Rectal smooth muscle tissue (tissue), 1 donor: ENCODE measurements around the gene GLI3.

ENCODE experiments used
- H3K27ac ChIP-seq: one replicate; pipeline ENCODE4 v1.7.0; 2013; ENCODE audit warnings: low read depth, low read length, inconsistent platforms
- H3K27me3 ChIP-seq: one replicate; pipeline ENCODE4 v1.7.0; 2013; ENCODE audit warnings: low read length; ENCODE audit not compliant: control insufficient read depth, insufficient read depth
- H3K36me3 ChIP-seq: one replicate; pipeline ENCODE4 v1.7.0; 2013; ENCODE audit warnings: low read length; ENCODE audit not compliant: control insufficient read depth, insufficient read depth
- H3K4me1 ChIP-seq: one replicate; pipeline ENCODE4 v1.7.0; 2013; ENCODE audit warnings: low read length; ENCODE audit not compliant: control insufficient read depth, insufficient read depth
- H3K4me3 ChIP-seq: one replicate; pipeline ENCODE4 v1.7.0; 2013; ENCODE audit warnings: low read length
- H3K9ac ChIP-seq: one replicate; pipeline ENCODE4 v1.7.0; 2013; ENCODE audit warnings: low read length

Gene GLI3

GRCh38 chr7:42233695-42234331, 3.2 kb downstream of the GLI3 start:
- peak overlapping the region; percentile 27 for H3K4me3 ChIP-seq

DNA sequence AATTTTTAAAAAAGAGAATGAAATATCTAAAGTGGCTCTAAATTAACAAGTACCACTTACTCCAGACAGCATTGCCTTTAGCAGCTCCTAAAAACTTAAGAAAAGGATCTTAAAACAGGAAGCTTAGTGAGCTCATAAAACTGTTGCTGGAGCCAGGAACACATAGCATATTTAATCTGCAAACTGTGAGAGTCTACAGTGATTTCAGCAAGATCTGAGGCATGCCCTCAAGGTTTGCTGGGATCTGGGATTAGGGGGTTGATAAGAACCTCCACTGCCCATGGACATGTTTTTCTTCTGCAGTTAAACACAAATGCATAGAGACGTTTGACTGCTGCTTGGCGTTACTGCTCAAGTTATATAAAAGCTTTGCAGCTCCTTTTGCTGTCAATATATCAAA, 3.8 kb downstream of the GLI3 start:
- H3K4me1 ChIP-seq: peaks cover 34% of the 10 kb centered on the region
- H3K27ac ChIP-seq: no peak overlapping the region
- H3K36me3 ChIP-seq: no peaks in the 10 kb centered on the region
- no peak overlapping the region for H3K4me3 ChIP-seq
- no peaks in the 10 kb centered on the region for H3K27me3 ChIP-seq
- no peak overlapping the region for H3K9ac ChIP-seq

More at GRCh38 chr7:42233695-42234331, 3.2 kb downstream of the GLI3 start:
- Histone ChIP-seq H3K27ac (peak overlapping the region; percentile 40), H3K36me3 (no peaks in the 10 kb centered on the region), H3K27me3 (no peaks in the 10 kb centered on the region), H3K9ac (no peak overlapping the region), H3K4me1 (peaks cover 35% of the 10 kb centered on the region)

GRCh38 chr7:42232275-42232674, 4.7 kb downstream of the GLI3 start:
- Histone ChIP-seq H3K27me3 (no peaks in the 10 kb centered on the region), H3K36me3 (no peaks in the 10 kb centered on the region), H3K9ac (no peak overlapping the region), H3K27ac (peak overlapping the region; percentile 19), H3K4me1 (peaks cover 37% of the 10 kb centered on the region), H3K4me3 (no peak overlapping the region)

- Histone ChIP-seq H3K9ac (no peak overlapping the region), H3K4me1 (peaks cover 45% of the 10 kb centered on the region), H3K36me3 (no peaks in the 10 kb centered on the region), H3K27ac (no peak overlapping the region), H3K27me3 (no peaks in the 10 kb centered on the region), H3K4me3 (no peak overlapping the region)
Measured at GRCh38 chr7:42231043-42231787, 5.8 kb downstream of the GLI3 start.

- Histone ChIP-seq H3K4me1 (peaks cover 40% of the 10 kb centered on the region), H3K27me3 (no peaks in the 10 kb centered on the region), H3K36me3 (no peaks in the 10 kb centered on the region), H3K4me3 (peak overlapping the region; percentile 52), H3K27ac (no peak overlapping the region), H3K9ac (no peak overlapping the region)
Measured at GRCh38 chr7:42227936-42228591, 8.9 kb downstream of the GLI3 start.

DNA sequence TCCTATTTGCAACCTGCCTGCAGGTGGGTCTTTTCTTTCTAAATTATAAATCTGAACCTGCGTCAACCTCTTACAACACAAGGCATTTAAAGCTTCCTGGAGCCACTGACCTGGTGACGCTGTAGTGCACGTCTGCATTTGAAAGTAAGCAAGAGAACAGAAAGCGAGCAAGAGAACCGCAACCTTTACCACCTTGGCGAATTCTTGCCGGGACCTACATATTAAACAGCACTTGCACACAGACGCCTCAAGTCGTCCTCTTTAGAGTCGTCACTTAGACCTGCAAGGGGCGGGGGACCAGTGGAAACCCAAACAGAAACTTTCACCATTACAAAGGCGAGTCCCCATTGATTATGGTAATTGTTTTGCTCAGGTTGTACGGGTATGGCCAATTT, 9.5 kb downstream of the GLI3 start:
- Histone ChIP-seq H3K27me3 (no peaks in the 10 kb centered on the region), H3K27ac (peak overlapping the region; percentile 12), H3K4me1 (peaks cover 39% of the 10 kb centered on the region), H3K36me3 (no peaks in the 10 kb centered on the region), H3K9ac (no peak overlapping the region), H3K4me3 (peak overlapping the region; percentile 52)

DNA sequence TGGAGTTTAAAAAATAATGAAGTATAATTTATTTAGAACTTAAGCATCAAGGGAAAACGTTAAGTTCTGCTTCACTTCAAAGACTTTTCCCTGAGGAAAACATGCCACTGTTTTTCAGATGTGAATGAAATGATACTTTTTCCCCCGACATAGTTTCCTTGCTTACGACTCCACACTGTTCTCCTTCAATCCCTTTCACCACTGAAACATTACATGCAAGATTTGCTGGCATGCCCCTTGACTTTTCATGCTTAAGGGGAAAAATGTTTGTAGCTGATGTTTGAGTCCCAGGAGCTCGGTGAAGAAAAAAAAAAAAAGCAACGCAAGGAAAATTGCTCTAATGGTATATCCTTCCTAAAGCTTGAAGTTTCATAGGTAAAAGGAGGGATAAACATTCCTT, 10.0 kb downstream of the GLI3 start:
- H3K27ac ChIP-seq: peak overlapping the region; percentile 12
- H3K4me1 ChIP-seq: peaks cover 34% of the 10 kb centered on the region
- H3K9ac ChIP-seq: no peak overlapping the region
- no peaks in the 10 kb centered on the region for H3K27me3 ChIP-seq
- no peak overlapping the region for H3K4me3 ChIP-seq
- no peaks in the 10 kb centered on the region for H3K36me3 ChIP-seq

DNA sequence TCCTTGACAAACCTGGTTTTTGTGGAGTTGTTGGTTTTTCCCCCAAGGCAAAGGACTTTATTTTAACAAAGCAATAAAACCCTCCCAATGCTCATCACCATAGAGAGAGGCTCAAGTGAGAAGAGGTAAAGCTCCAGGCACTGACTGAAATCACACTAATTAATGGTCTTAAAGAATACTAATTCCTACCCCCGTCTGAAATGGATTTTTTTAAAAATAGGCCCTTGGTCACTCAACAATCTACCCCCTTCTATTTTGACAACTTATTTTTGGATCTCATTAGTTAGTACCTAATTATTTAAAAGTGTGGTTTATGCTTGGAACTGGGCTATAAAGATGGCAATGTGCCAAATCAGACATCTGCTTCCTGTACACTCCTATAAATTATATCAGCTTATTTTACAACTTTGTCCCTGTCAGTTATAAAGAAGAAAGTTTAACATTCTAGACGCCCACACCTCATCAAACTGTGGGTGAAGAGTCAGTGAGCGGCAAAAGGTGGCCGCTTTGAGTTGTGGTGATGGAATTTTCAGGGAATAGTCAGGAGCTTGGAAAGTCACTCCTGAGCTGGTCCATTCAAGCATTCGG, 10.6 kb downstream of the GLI3 start:
- Histone ChIP-seq H3K4me1 (peaks cover 32% of the 10 kb centered on the region), H3K27me3 (no peaks in the 10 kb centered on the region), H3K9ac (no peak overlapping the region), H3K27ac (no peak overlapping the region), H3K4me3 (no peak overlapping the region), H3K36me3 (no peaks in the 10 kb centered on the region)

GRCh38 chr7:42224391-42225003, 12.5 kb downstream of the GLI3 start:
- H3K4me1 ChIP-seq: peaks cover 32% of the 10 kb centered on the region
- H3K4me3 ChIP-seq: no peak overlapping the region

DNA sequence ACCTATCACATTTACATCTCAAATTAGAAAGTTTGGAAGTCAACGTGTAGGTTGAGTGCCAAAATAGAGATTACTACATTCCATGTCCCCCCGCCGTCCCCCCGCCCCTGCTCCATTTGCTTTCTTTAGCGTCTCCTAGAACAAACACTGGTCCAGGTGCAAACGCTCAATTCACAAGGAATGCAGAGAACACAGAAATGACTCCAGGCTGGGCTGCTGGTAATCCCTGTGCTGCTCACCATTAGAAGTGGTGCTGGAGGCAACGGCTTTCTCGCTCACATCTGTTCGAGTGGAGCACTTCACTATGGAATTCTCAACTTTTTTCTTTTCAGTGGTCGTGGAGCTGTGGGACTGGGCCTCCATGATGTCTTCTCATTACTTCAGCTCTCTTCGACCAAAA, 14.1 kb downstream of the GLI3 start:
- H3K4me3 ChIP-seq: no peak overlapping the region
- H3K27me3 ChIP-seq: no peaks in the 10 kb centered on the region
- H3K4me1 ChIP-seq: peaks cover 21% of the 10 kb centered on the region
- no peaks in the 10 kb centered on the region for H3K36me3 ChIP-seq
- H3K9ac ChIP-seq: no peak overlapping the region
- H3K27ac ChIP-seq: no peak overlapping the region

More at GRCh38 chr7:42224391-42225003, 12.5 kb downstream of the GLI3 start:
- Histone ChIP-seq H3K27ac (no peak overlapping the region), H3K9ac (no peak overlapping the region), H3K36me3 (no peaks in the 10 kb centered on the region), H3K27me3 (no peaks in the 10 kb centered on the region)

GRCh38 chr7:42222125-42222524, 14.9 kb downstream of the GLI3 start:
- Histone ChIP-seq H3K4me1 (peaks cover 15% of the 10 kb centered on the region), H3K27ac (no peak overlapping the region), H3K36me3 (no peaks in the 10 kb centered on the region), H3K9ac (no peak overlapping the region), H3K27me3 (no peaks in the 10 kb centered on the region), H3K4me3 (no peak overlapping the region)

- H3K9ac ChIP-seq: no peak overlapping the region
- H3K4me1 ChIP-seq: peaks cover 9% of the 10 kb centered on the region
- no peaks in the 10 kb centered on the region for H3K36me3 ChIP-seq
- H3K27ac ChIP-seq: no peak overlapping the region
- H3K27me3 ChIP-seq: no peaks in the 10 kb centered on the region
- H3K4me3 ChIP-seq: no peak overlapping the region
Measured at GRCh38 chr7:42221304-42221703, 15.7 kb downstream of the GLI3 start.
